IMR-90 (cell line): Measurements from ENCODE around the gene MTUS2. TPM values are rescaled to one million over a fixed set of nuclear protein-coding genes. Genes with fewer than 3 reads are reported as not detected.

Source experiments
- ATAC-seq: fragments of 200-7000 bp; cut with Tn5 transposase; 2 replicates; pipeline ENCODE4 v1.9.1; 2020; ENCODE audit warnings: low read depth, mild to moderate bottlenecking, moderate library complexity
- BruUV-seq: library from RNA; stranded (reverse); fragments of 400-500 nt; replicated peaks from 2 replicates; lab custom pipeline; 2021; lab: Mats Ljungman, UMichigan
- CTCF ChIA-PET: fragments of 300-600 bp; formaldehyde crosslinking; extraction: SDS; loops from one replicate; lab custom pipeline; 2021; ENCODE audit warnings: antibody characterized with exemption; lab: Yijun Ruan, JAX
- POLR2A ChIA-PET: fragments of 300-600 bp; sonication (Branson Sonifier 250); formaldehyde crosslinking; loops from one replicate; lab custom pipeline; 2022; ENCODE audit warnings: antibody characterized with exemption; ENCODE audit not compliant: unreplicated experiment; lab: Charles Lee
- DNase-seq: peaks from one replicate; pipeline ENCODE4 v3.0.0; 2013
- H2AFZ ChIP-seq: replicated peaks from 2 replicates; pipeline ENCODE3; 2013; ENCODE audit warnings: low read length, mild to moderate bottlenecking; ENCODE audit not compliant: poor library complexity
- H2AK5ac ChIP-seq: 2 replicates; pipeline ENCODE4 v1.6.1; 2013; ENCODE audit warnings: low read depth, low read length, inconsistent platforms
- H2AK9ac ChIP-seq: replicated peaks from 2 replicates; pipeline ENCODE3; 2013; ENCODE audit warnings: mild to moderate bottlenecking, low read depth, low read length, moderate library complexity; ENCODE audit not compliant: poor library complexity
- H2BK120ac ChIP-seq: 2 replicates; pipeline ENCODE4 v1.6.1; 2013; ENCODE audit warnings: low read depth, low read length, inconsistent platforms
- H2BK15ac ChIP-seq: 3 replicates; pipeline ENCODE4 v1.6.1; 2013; ENCODE audit warnings: low read depth, low read length, inconsistent platforms
- H2BK20ac ChIP-seq: 2 replicates; pipeline ENCODE4 v1.6.1; 2013; ENCODE audit warnings: low read depth, mild to moderate bottlenecking, inconsistent platforms, low read length, moderate library complexity
- H2BK5ac ChIP-seq: 2 replicates; pipeline ENCODE4 v1.6.1; 2013; ENCODE audit warnings: mild to moderate bottlenecking, low read depth, low read length, inconsistent platforms; ENCODE audit not compliant: poor library complexity, severe bottlenecking
- H3K14ac ChIP-seq: replicated peaks from 2 replicates; pipeline ENCODE4 v1.6.1; 2013; ENCODE audit warnings: low read depth, low read length, inconsistent platforms
- H3K18ac ChIP-seq: 2 replicates; pipeline ENCODE4 v1.6.1; 2013; ENCODE audit warnings: low read depth, low read length, control low read depth
- H3K23ac ChIP-seq: 2 replicates; pipeline ENCODE4 v1.6.1; 2013; ENCODE audit warnings: low read depth, low read length, inconsistent platforms
- H3K27ac ChIP-seq: 2 replicates; pipeline ENCODE4 v1.5.1; 2013; ENCODE audit warnings: mild to moderate bottlenecking, control low read depth, low read length; ENCODE audit not compliant: insufficient read depth
- H3K27me3 ChIP-seq: 2 replicates; pipeline ENCODE4 v1.6.1; 2013; ENCODE audit warnings: low read length; ENCODE audit not compliant: control insufficient read depth, insufficient read depth
- H3K36me3 ChIP-seq: 2 replicates; pipeline ENCODE4 v1.6.1; 2013; ENCODE audit warnings: low read length, mixed read lengths; ENCODE audit not compliant: control insufficient read depth, insufficient read depth
- H3K4ac ChIP-seq: 2 replicates; pipeline ENCODE4 v1.6.1; 2013; ENCODE audit warnings: low read depth, low read length, inconsistent platforms
- H3K4me1 ChIP-seq: 2 replicates; pipeline ENCODE4 v1.6.1; 2013; ENCODE audit warnings: low read length, mixed read lengths; ENCODE audit not compliant: control insufficient read depth, insufficient read depth
- H3K4me2 ChIP-seq: 2 replicates; pipeline ENCODE4 v1.6.1; 2013; ENCODE audit warnings: low read depth, mild to moderate bottlenecking, control low read depth, low read length, moderate library complexity
- H3K4me3 ChIP-seq: 2 replicates; pipeline ENCODE4 v1.5.1; 2013; ENCODE audit warnings: low read depth, mild to moderate bottlenecking, control low read depth, low read length, moderate library complexity; ENCODE audit not compliant: insufficient read depth
- H3K56ac ChIP-seq: 2 replicates; pipeline ENCODE4 v1.6.1; 2013; ENCODE audit warnings: low read length, inconsistent platforms; ENCODE audit not compliant: insufficient read depth; ENCODE audit errors: extremely low read depth
- H3K79me1 ChIP-seq, 2 experiments: 2 replicates each; pipeline ENCODE4 v1.6.1; 2013; ENCODE audit warnings: low read length in 2 of 2, inconsistent platforms in 1 of 2, low read depth in 1 of 2
- H3K9ac ChIP-seq: 2 replicates; pipeline ENCODE4 v1.6.1; 2013; ENCODE audit warnings: low read depth, low read length, control low read depth
- H3K9me1 ChIP-seq: 2 replicates; pipeline ENCODE4 v1.6.1; 2013; ENCODE audit warnings: low read length, inconsistent platforms; ENCODE audit not compliant: insufficient read depth
- H3K9me3 ChIP-seq: 2 replicates; pipeline ENCODE4 v1.6.1; 2013; ENCODE audit warnings: low read length; ENCODE audit not compliant: control insufficient read depth, insufficient read depth
- H4K20me1 ChIP-seq: 2 replicates; pipeline ENCODE4 v1.6.1; 2013; ENCODE audit warnings: low read length, inconsistent platforms; ENCODE audit not compliant: insufficient read depth
- H4K5ac ChIP-seq: 2 replicates; pipeline ENCODE4 v1.6.1; 2013; ENCODE audit warnings: mild to moderate bottlenecking, low read depth, low read length, control low read depth
- H4K8ac ChIP-seq, 2 experiments: 2 replicates each; pipeline ENCODE4 v1.6.1; 2013; ENCODE audit warnings: low read depth in 2 of 2, low read length in 2 of 2, control low read depth in 1 of 2, inconsistent platforms in 1 of 2
- H4K91ac ChIP-seq: 2 replicates; pipeline ENCODE4 v1.6.1; 2013; ENCODE audit warnings: low read depth, low read length, inconsistent platforms; ENCODE audit not compliant: insufficient read depth
- CEBPB ChIP-seq: IDR thresholded peaks from 2 replicates; pipeline ENCODE4 v1.6.1; 2012; ENCODE audit warnings: low read depth, low read length, improper control_type of control experiment
- CHD1 ChIP-seq: IDR thresholded peaks from 2 replicates; pipeline ENCODE4 v1.6.1; 2012; ENCODE audit warnings: low read depth, low read length, improper control_type of control experiment
- ELK1 ChIP-seq: fragments of 150-350 bp; IDR thresholded peaks from 2 replicates; pipeline ENCODE4 v1.6.1; 2016; ENCODE audit warnings: low read depth, mild to moderate bottlenecking, low read length, moderate library complexity, borderline replicate concordance
- MAZ ChIP-seq: IDR thresholded peaks from 2 replicates; pipeline ENCODE4 v1.6.1; 2012; ENCODE audit warnings: low read depth, mild to moderate bottlenecking, low read length, improper control_type of control experiment, moderate library complexity, borderline replicate concordance
- MXI1 ChIP-seq: IDR thresholded peaks from 2 replicates; pipeline ENCODE4 v1.6.1; 2012; ENCODE audit warnings: low read depth, mild to moderate bottlenecking, low read length, moderate library complexity, borderline replicate concordance
- RAD21 ChIP-seq: IDR thresholded peaks from 2 replicates; pipeline ENCODE4 v1.6.1; 2012; ENCODE audit warnings: low read length, improper control_type of control experiment
- RFX5 ChIP-seq: IDR thresholded peaks from 2 replicates; pipeline ENCODE4 v1.8.0; 2012; ENCODE audit warnings: low read depth, mild to moderate bottlenecking, low read length, moderate library complexity
- SMC3 ChIP-seq: fragments of 150-350 bp; IDR thresholded peaks from 2 replicates; pipeline ENCODE4 v1.6.1; 2016; ENCODE audit warnings: low read depth, mild to moderate bottlenecking, antibody characterized with exemption, low read length, moderate library complexity
- WGBS, 2 experiments: methylation state at CpG; one replicate each; pipeline versions ENCODE4 v1.1.5 to v1.1.7; 2013; ENCODE audit warnings: missing lambda C conversion rate in 2 of 2; ENCODE audit not compliant: insufficient read length in 1 of 2; ENCODE audit errors: extremely low coverage in 2 of 2; 5-methylcytosine and 5-hydroxymethylcytosine counted together
- dilution Hi-C: fragments of 300-500 bp; cut with HindIII; formaldehyde crosslinking; loops from one replicate; pipeline ENCODE4 v1.14.3; 2018; ENCODE audit warnings: low sequenced_read_pairs; ENCODE audit not compliant: unreplicated experiment
- in situ Hi-C: fragments of 300-500 bp; cut with MboI; formaldehyde crosslinking; loops from 3 replicates; pipeline ENCODE4 v1.14.3; 2019; ENCODE audit warnings: low sequenced_read_pairs, inconsistent platforms, mixed read lengths
- intact Hi-C: fragments of 100-400 bp; cut with micrococcal nuclease; formaldehyde crosslinking; loops from 2 replicates; pipeline ENCODE4 v1.10.0; 2022
- polyA plus RNA-seq, 3 experiments: library from polyadenylated mRNA; depleted of rRNA; stranded (reverse); fragments of >200 nt; gene quantifications; 2 replicates each; pipeline ENCODE4 v1.2.3, GENCODE V29; 2012; ENCODE audit warnings: low replicate concordance in 1 of 3
- total RNA-seq: library from RNA; depleted of rRNA; stranded (reverse); fragments of >200 nt; gene quantifications from 2 replicates; pipeline ENCODE4 v1.2.3, GENCODE V29; 2012

Gene MTUS2
- total and polyA plus RNA-seq, 2 of the 4 experiments (the other 2 are of a cell fraction): under 0.01 to 0.02 TPM

- Histone ChIP-seq H2AK5ac (no peak overlapping the region), H2BK20ac (no peak overlapping the region), H3K56ac (no peak overlapping the region), H3K18ac (no peak overlapping the region), H4K20me1 (no peaks in the 10 kb centered on the region), H2AK9ac (no peak overlapping the region), H3K4me2 (no peak overlapping the region), H3K9me1 (no peaks in the 10 kb centered on the region), H3K4me1 (peaks cover 6% of the 10 kb centered on the region), H2BK15ac (no peak overlapping the region), H3K27ac (no peak overlapping the region), H3K9ac (no peak overlapping the region), H2BK120ac (no peak overlapping the region), H3K4me3 (no peak overlapping the region), H4K8ac (no peak overlapping the region), H3K23ac (no peak overlapping the region), H4K91ac (no peak overlapping the region), H4K5ac (no peak overlapping the region), H2AFZ (no peak overlapping the region), H3K14ac (no peak overlapping the region), H3K4ac (no peak overlapping the region), H3K36me3 (no peaks in the 10 kb centered on the region), H2BK5ac (no peak overlapping the region), H3K27me3 (peaks cover 33% of the 10 kb centered on the region), H3K9me3 (no peaks in the 10 kb centered on the region), H3K79me1 (no peaks in the 10 kb centered on the region)
- ChIA-PET CTCF (no interaction called here), POLR2A (no interaction called here)
- no peak for DNase-seq
- intact Hi-C loops (no loop called here), in situ Hi-C loops (loop anchor here (25.0 kb wide), 1 partner anchor 540 kb away; no protein-coding TSS in a partner anchor), dilution Hi-C loops (no loop called here)
- BruUV-seq: no TSS peak
- ATAC-seq: no peak
- TF ChIP-seq MXI1: no peak
- no peak for TF ChIP-seq RAD21
- no peak for TF ChIP-seq ELK1
- TF ChIP-seq RFX5: no peak
- no peak for TF ChIP-seq MAZ
- no peak for TF ChIP-seq CEBPB
- TF ChIP-seq CHD1: no peak
- no peak for TF ChIP-seq SMC3
- WGBS, 2 experiments: no CpG with 5 or more reads among the region's 3 CpGs
These were observed 2.7 kb downstream of the MTUS2 start for GRCh38 chr13:28822801-28823200.
